Measurements from ENCODE around the gene NLRP11. TPM values are rescaled to one million over a fixed set of nuclear protein-coding genes. Genes with fewer than 3 reads are reported as not detected.

Gene NLRP11
- total and polyA plus RNA-seq, 7 donors: 0.04 TPM; not detected in 6

DNA sequence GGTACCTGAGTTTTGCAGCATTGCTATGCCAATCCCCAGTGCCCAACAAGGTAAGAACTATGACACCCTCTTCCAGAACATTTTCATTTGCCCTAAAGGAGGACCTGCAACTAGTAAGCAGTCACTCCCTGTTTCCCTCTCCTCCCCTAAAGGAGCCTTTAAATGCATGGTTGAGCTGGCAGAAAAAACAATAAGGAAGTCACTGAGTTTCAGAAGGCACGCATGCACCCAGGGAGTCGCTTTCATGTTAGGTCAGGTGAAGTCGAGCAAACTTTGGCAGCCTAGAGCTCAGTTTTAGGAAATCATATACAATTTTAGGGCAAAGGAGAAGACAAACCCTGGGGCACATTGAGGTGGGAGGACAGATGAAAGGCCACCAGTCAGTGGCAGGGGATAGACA, 11.8 kb downstream of the NLRP11 start:
- Histone ChIP-seq H3K36me3 (no peaks in the 10 kb centered on the region), H3K9me3 (no peaks in the 10 kb centered on the region), H3K4me1 (no peaks in the 10 kb centered on the region), H3K27ac (no peak overlapping the region), H3K27me3 (no peaks in the 10 kb centered on the region), H3K4me3 (no peak overlapping the region)
- whole genome bisulfite sequencing, 2 donors: 16 to 62% methylated on average over 3 of the region's 3 CpGs
- intact Hi-C loops (cut with DNase I): no loop called here
- no peak for DNase-seq
- no peak for TF ChIP-seq EP300 (IDR thresholded peaks at IDR 0.05)
- no peak for TF ChIP-seq POLR2AphosphoS5 (IDR thresholded peaks at IDR 0.05)
- TF ChIP-seq, protein P1, sequence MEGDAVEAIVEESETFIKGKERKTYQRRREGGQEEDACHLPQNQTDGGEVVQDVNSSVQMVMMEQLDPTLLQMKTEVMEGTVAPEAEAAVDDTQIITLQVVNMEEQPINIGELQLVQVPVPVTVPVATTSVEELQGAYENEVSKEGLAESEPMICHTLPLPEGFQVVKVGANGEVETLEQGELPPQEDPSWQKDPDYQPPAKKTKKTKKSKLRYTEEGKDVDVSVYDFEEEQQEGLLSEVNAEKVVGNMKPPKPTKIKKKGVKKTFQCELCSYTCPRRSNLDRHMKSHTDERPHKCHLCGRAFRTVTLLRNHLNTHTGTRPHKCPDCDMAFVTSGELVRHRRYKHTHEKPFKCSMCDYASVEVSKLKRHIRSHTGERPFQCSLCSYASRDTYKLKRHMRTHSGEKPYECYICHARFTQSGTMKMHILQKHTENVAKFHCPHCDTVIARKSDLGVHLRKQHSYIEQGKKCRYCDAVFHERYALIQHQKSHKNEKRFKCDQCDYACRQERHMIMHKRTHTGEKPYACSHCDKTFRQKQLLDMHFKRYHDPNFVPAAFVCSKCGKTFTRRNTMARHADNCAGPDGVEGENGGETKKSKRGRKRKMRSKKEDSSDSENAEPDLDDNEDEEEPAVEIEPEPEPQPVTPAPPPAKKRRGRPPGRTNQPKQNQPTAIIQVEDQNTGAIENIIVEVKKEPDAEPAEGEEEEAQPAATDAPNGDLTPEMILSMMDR (IDR thresholded peaks at IDR 0.05): no peak
- TF ChIP-seq POLR2A (IDR thresholded peaks at IDR 0.05): no peak

DNA sequence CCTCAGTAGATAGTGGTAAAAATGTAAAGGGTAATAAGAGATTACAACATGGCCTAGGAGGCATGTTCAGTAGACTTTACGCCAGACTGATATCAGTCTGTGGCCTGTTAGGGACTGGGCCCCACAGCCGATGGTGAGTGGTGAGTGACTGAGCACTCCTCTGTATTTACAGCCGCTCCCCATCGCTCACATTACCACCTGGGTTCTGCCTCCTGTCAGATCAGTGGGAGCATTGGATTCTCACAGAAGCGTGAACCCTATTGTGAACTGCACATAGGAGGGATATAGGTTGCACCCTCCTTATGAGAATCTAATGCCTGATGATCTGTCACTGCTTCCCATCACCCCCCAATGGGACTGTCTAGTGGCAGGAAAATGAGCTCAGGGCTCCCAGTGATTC, 17.9 kb downstream of the NLRP11 start:
- no peak for DNase-seq
- Histone ChIP-seq H3K4me3 (no peak overlapping the region), H3K27me3 (peaks cover 0 to 2% (median 0%) of the 10 kb centered on the region in 3 donors), H3K4me1 (no peaks in the 10 kb centered on the region), H3K9me3 (peaks cover 0 to 2% (median 0%) of the 10 kb centered on the region in 4 donors), H3K36me3 (no peaks in the 10 kb centered on the region), H3K27ac (no peak overlapping the region)
- 93 to 97% methylated on average over 5 of the region's 5 CpGs for WGBS, 2 donors
- intact Hi-C loops (cut with DNase I): no loop called here
- TF ChIP-seq EP300 (IDR thresholded peaks at IDR 0.05) (no peak), POLR2A (IDR thresholded peaks at IDR 0.05) (no peak), POLR2AphosphoS5 (IDR thresholded peaks at IDR 0.05) (no peak)
- TF ChIP-seq, protein P1 (IDR thresholded peaks at IDR 0.05): no peak

DNA sequence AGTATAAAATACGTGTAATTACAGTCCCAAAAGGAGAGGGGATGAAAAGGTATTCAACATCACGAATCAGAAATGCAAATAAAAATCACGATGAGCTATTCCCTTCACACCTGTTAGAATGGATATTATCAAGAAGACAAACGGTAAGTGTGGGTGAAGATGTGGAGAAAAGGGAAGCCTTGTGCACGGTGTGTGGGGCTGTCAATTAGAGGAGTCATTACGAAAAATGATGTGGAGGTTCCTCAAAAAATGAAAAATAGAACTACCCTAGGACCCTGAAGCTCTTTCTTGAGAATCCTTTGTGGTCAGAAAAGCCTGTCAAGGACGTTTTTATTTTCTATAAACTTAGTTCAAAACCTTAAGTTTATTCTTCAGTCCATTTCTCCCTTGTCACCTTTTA, 19.4 kb downstream of the NLRP11 start:
- 53 to 63% methylated on average over 7 of the region's 7 CpGs for whole genome bisulfite sequencing, 2 donors
- DNase-seq: no peak
- intact Hi-C loops (cut with DNase I): no loop called here
- Histone ChIP-seq H3K4me3 (no peak overlapping the region), H3K27me3 (peaks cover 0 to 2% (median 0%) of the 10 kb centered on the region in 3 donors), H3K36me3 (no peaks in the 10 kb centered on the region), H3K4me1 (no peaks in the 10 kb centered on the region), H3K9me3 (peaks cover 0 to 5% (median 0%) of the 10 kb centered on the region in 4 donors), H3K27ac (no peak overlapping the region)
- TF ChIP-seq, protein P1 (IDR thresholded peaks at IDR 0.05): no peak
- TF ChIP-seq POLR2A (IDR thresholded peaks at IDR 0.05): no peak
- no peak for TF ChIP-seq POLR2AphosphoS5 (IDR thresholded peaks at IDR 0.05)
- no peak for TF ChIP-seq EP300 (IDR thresholded peaks at IDR 0.05)

DNA sequence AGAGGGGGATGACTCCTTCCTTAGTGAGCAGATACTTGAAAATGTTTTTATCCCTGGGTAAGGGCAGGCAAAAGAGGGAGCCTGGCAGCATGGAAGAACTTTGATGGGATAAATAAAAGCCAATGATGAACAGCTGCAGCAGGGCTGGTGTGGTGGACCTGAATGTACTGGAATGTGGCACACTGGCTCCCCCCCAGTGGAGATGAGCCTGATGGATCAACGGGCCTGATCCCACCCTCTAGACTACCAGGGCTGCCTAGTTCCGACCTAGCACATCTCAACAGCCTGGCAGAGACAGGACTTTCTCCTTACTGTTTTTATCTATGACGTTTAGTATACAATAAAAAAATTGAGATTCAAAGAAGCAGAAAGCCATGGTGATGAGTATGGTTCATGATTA, 20.5 kb downstream of the NLRP11 start:
- 70 to 86% methylated on average over 3 of the region's 3 CpGs for WGBS, 2 donors
- Histone ChIP-seq H3K4me1 (no peaks in the 10 kb centered on the region), H3K9me3 (peaks cover 0 to 5% (median 0%) of the 10 kb centered on the region in 4 donors), H3K4me3 (no peak overlapping the region), H3K36me3 (no peaks in the 10 kb centered on the region), H3K27ac (no peak overlapping the region), H3K27me3 (peaks cover 0 to 2% (median 0%) of the 10 kb centered on the region in 3 donors)
- TF ChIP-seq EP300 (IDR thresholded peaks at IDR 0.05) (no peak), POLR2A (IDR thresholded peaks at IDR 0.05) (no peak), POLR2AphosphoS5 (IDR thresholded peaks at IDR 0.05) (no peak)
- TF ChIP-seq, protein P1 (IDR thresholded peaks at IDR 0.05): no peak
- DNase-seq: no peak
- intact Hi-C loops (cut with DNase I): no loop called here
